MM.1S (cell line): ENCODE data around the gene HSP90B1.

Experiments used
- DNase-seq: peaks from one replicate; pipeline ENCODE4 v3.0.0-alpha.2; 2015
- H2AFZ ChIP-seq: fragments of 300-600 bp; sonication (generic); 2 replicates; pipeline ENCODE4 v1.6.0; 2016; ENCODE audit warnings: antibody characterized with exemption, low read length
- H3F3A ChIP-seq: fragments of 300-600 bp; sonication (generic); 2 replicates; pipeline ENCODE4 v1.6.1; 2016; ENCODE audit warnings: mild to moderate bottlenecking, antibody characterized with exemption, low read length, moderate library complexity, mixed read lengths; ENCODE audit not compliant: insufficient read depth
- H3K27ac ChIP-seq: fragments of 300-600 bp; sonication (generic); 2 replicates; pipeline ENCODE4 v1.5.1; 2016; ENCODE audit warnings: mild to moderate bottlenecking, low read length
- H3K27me3 ChIP-seq: fragments of 300-600 bp; sonication (generic); replicated peaks from 2 replicates; pipeline ENCODE4 v1.6.0; 2016; ENCODE audit warnings: low read length; ENCODE audit not compliant: insufficient read depth
- H3K36me3 ChIP-seq: fragments of 300-600 bp; sonication (generic); replicated peaks from 2 replicates; pipeline ENCODE4 v1.6.1; 2016; ENCODE audit warnings: mild to moderate bottlenecking, low read length, mixed read lengths; ENCODE audit not compliant: insufficient read depth
- H3K4me1 ChIP-seq: fragments of 300-600 bp; sonication (generic); 2 replicates; pipeline ENCODE4 v1.6.1; 2016; ENCODE audit warnings: low read length, mixed read lengths
- H3K4me2 ChIP-seq: fragments of 300-600 bp; sonication (generic); 2 replicates; pipeline ENCODE4 v1.6.0; 2016; ENCODE audit warnings: low read depth, low read length
- H3K4me3 ChIP-seq: fragments of 300-600 bp; sonication (generic); 2 replicates; pipeline ENCODE4 v1.5.1; 2016; ENCODE audit warnings: low read length, mixed read lengths
- H3K79me2 ChIP-seq: fragments of 300-600 bp; sonication (generic); 2 replicates; pipeline ENCODE4 v1.6.1; 2016; ENCODE audit warnings: mixed run types, low read length, mixed read lengths
- H3K9ac ChIP-seq: fragments of 300-600 bp; sonication (generic); 2 replicates; pipeline ENCODE4 v1.6.1; 2016; ENCODE audit warnings: low read length, mixed read lengths
- H3K9me2 ChIP-seq: fragments of 300-600 bp; sonication (generic); replicated peaks from 2 replicates; pipeline ENCODE4 v1.6.1; 2016; ENCODE audit warnings: mild to moderate bottlenecking, low read length, mixed read lengths; ENCODE audit not compliant: insufficient read depth
- H3K9me3 ChIP-seq: fragments of 300-600 bp; sonication (generic); replicated peaks from 2 replicates; pipeline ENCODE4 v1.6.1; 2016; ENCODE audit warnings: mild to moderate bottlenecking, low read length, mixed read lengths; ENCODE audit not compliant: insufficient read depth
- H4K20me1 ChIP-seq: fragments of 300-600 bp; sonication (generic); 2 replicates; pipeline ENCODE4 v1.6.1; 2016; ENCODE audit warnings: mild to moderate bottlenecking, low read length, moderate library complexity, mixed read lengths; ENCODE audit not compliant: insufficient read depth
- CTCF ChIP-seq: fragments of 300-600 bp; sonication (generic); IDR thresholded peaks from 2 replicates; pipeline ENCODE4 v1.5.1; 2016; ENCODE audit warnings: antibody characterized with exemption, low read length, mixed read lengths
- EZH2 ChIP-seq: fragments of 300-600 bp; sonication (generic); optimal IDR thresholded peaks from 2 replicates; pipeline ENCODE3; 2017; ENCODE audit warnings: low read depth, mild to moderate bottlenecking, antibody characterized with exemption, low read length, mixed read lengths
- EZH2phosphoT487 ChIP-seq: fragments of 300-600 bp; sonication (generic); IDR thresholded peaks from 2 replicates; pipeline ENCODE4 v1.6.1; 2018; ENCODE audit warnings: antibody characterized with exemption, low read length

The HSP90B1 gene

GRCh38 chr12:103966736-103967135 is 36.5 kb downstream of the HSP90B1 start:
- Histone ChIP-seq H3F3A (peaks cover 4% of the 10 kb centered on the region), H3K9ac (peak overlapping the region; percentile 95), H3K27ac (peak overlapping the region; percentile 81; the same call in 1 of the 2 replicates), H3K4me1 (peaks cover 17% of the 10 kb centered on the region), H4K20me1 (no peaks in the 10 kb centered on the region; the same call in 1 of the 2 replicates), H3K9me2 (no peaks in the 10 kb centered on the region), H3K79me2 (peaks cover 81% of the 10 kb centered on the region), H3K36me3 (peaks cover 6% of the 10 kb centered on the region; the same call in 1 of the 2 replicates), H3K4me3 (peak overlapping the region; percentile 98), H3K27me3 (no peaks in the 10 kb centered on the region), H3K4me2 (peak overlapping the region; percentile 82), H3K9me3 (no peaks in the 10 kb centered on the region), H2AFZ (0 out of 2 replicates have a peak overlapping the region, but pooled peaks have one; percentile 43)
- TF ChIP-seq EZH2phosphoT487, result no peak
- no peak for TF ChIP-seq EZH2
- no peak for TF ChIP-seq CTCF
- DNase-seq, result no peak

- no peaks in the 10 kb centered on the region for H3K9me2 ChIP-seq
- peaks cover 4% of the 10 kb centered on the region; the same call in 1 of the 2 replicates for H3F3A ChIP-seq
- no peak overlapping the region for H3K9ac ChIP-seq
- peaks cover 5% of the 10 kb centered on the region for H4K20me1 ChIP-seq
- no peak overlapping the region for H2AFZ ChIP-seq
- H3K4me2 ChIP-seq, result no peak overlapping the region
- H3K27ac ChIP-seq, result no peak overlapping the region
- no peak for DNase-seq
- H3K9me3 ChIP-seq, result no peaks in the 10 kb centered on the region
- peaks cover 6% of the 10 kb centered on the region; the same call in 1 of the 2 replicates for H3K36me3 ChIP-seq
- H3K27me3 ChIP-seq, result no peaks in the 10 kb centered on the region
- no peak overlapping the region for H3K4me3 ChIP-seq
- peaks cover 97% of the 10 kb centered on the region for H3K79me2 ChIP-seq
- peaks cover 15% of the 10 kb centered on the region for H3K4me1 ChIP-seq
- no peak for TF ChIP-seq EZH2phosphoT487
- TF ChIP-seq EZH2, result no peak
- no peak for TF ChIP-seq CTCF
Observed at GRCh38 chr12:103969391-103969790, 39.2 kb downstream of the HSP90B1 start.

GRCh38 chr12:103973909-103974308 is 43.7 kb downstream of the HSP90B1 start:
- H3K79me2 ChIP-seq, result peaks cover 93% of the 10 kb centered on the region
- H3K9ac ChIP-seq, result no peak overlapping the region
- TF ChIP-seq EZH2 (no peak), EZH2phosphoT487 (no peak), CTCF (no peak)
- peaks cover 5% of the 10 kb centered on the region for H4K20me1 ChIP-seq
- H3K9me2 ChIP-seq, result no peaks in the 10 kb centered on the region
- H3F3A ChIP-seq, result no peaks in the 10 kb centered on the region
- H3K27ac ChIP-seq, result no peak overlapping the region
- H2AFZ ChIP-seq, result no peak overlapping the region
- no peaks in the 10 kb centered on the region for H3K9me3 ChIP-seq
- no peak for DNase-seq
- no peaks in the 10 kb centered on the region; the same call in none of the 2 replicates for H3K36me3 ChIP-seq
- no peak overlapping the region for H3K4me3 ChIP-seq
- no peak overlapping the region for H3K4me2 ChIP-seq
- no peaks in the 10 kb centered on the region for H3K4me1 ChIP-seq
- no peaks in the 10 kb centered on the region for H3K27me3 ChIP-seq
